ENCODE results near the gene ADH1A.
"Not testable (repeated sequence)": the region's sequence is repeated elsewhere in the genome, so short reads cannot be mapped to it uniquely, and the experiment has no call there.

The ADH1A gene

GRCh38 chr4:99290848-99291786, at the start of gene ADH1A:
ADH1A (minus strand) TSS chr4:99290985; CDS start chr4:99290914, 71 bp downstream.
- DNase-seq = no peak

- DNase-seq = no peak
Observed at GRCh38 chr4:99339172-99339571, 48.4 kb upstream of the ADH1A start.

- no peak for DNase-seq
Observed at GRCh38 chr4:99336553-99336952, 45.8 kb upstream of the ADH1A start.

GRCh38 chr4:99334880-99335279, 44.1 kb upstream of the ADH1A start:
- DNase-seq = no peak

GRCh38 chr4:99330648-99331047, 39.9 kb upstream of the ADH1A start:
- DNase-seq = no peak

- DNase-seq = no peak
Observed at GRCh38 chr4:99329876-99330275, 39.1 kb upstream of the ADH1A start.

GRCh38 chr4:99324979-99325378, 34.2 kb upstream of the ADH1A start:
- DNase-seq = no peak

GRCh38 chr4:99324361-99324760, 33.6 kb upstream of the ADH1A start:
- no peak for DNase-seq

- no peak for DNase-seq
Observed at GRCh38 chr4:99323756-99324155, 33.0 kb upstream of the ADH1A start.

- no peak for DNase-seq
Observed at GRCh38 chr4:99321241-99322191, 30.7 kb upstream of the ADH1A start, which contains the start of gene ADH1B. ADH1B (minus strand) TSS chr4:99321401; CDS start chr4:99321331, 70 bp downstream.

- DNase-seq = not testable (repeated sequence)
Observed at GRCh38 chr4:99317811-99318210, 27.0 kb upstream of the ADH1A start.

GRCh38 chr4:99317354-99317753, 26.6 kb upstream of the ADH1A start:
- no peak for DNase-seq

GRCh38 chr4:99315839-99316238, 25.1 kb upstream of the ADH1A start:
- no peak for DNase-seq

GRCh38 chr4:99314211-99314610, 23.4 kb upstream of the ADH1A start:
- no peak for DNase-seq

- no peak for DNase-seq
Observed at GRCh38 chr4:99310389-99310788, 19.6 kb upstream of the ADH1A start.

GRCh38 chr4:99305638-99306400, 15.0 kb upstream of the ADH1A start:
- no peak for DNase-seq

- no peak for DNase-seq
Observed at GRCh38 chr4:99301376-99302164, 10.8 kb upstream of the ADH1A start.

GRCh38 chr4:99300934-99301333, 10.1 kb upstream of the ADH1A start:
- DNase-seq = no peak

- no peak for DNase-seq
Observed at GRCh38 chr4:99293357-99293756, 2.6 kb upstream of the ADH1A start.

GRCh38 chr4:99285387-99285786, 5.4 kb downstream of the ADH1A start:
- DNase-seq = no peak

- DNase-seq = no peak
Observed at GRCh38 chr4:99282731-99283130, 8.1 kb downstream of the ADH1A start.

GRCh38 chr4:99281261-99281660, 9.5 kb downstream of the ADH1A start:
- DNase-seq = no peak
